ENCODE data around the gene FRG2.
"Not testable (repeated sequence)": the region's sequence is repeated elsewhere in the genome, so short reads cannot be mapped to it uniquely, and the experiment has no call there.

- TF ChIP-seq MAZ (IDR thresholded peaks at IDR 0.05; ENCODE audit: borderline replicate concordance, low read depth, low read length); EP300 (IDR thresholded peaks at IDR 0.05); ESRRA (IDR thresholded peaks at IDR 0.05; ENCODE audit: borderline replicate concordance, low read length); EHF (CRISPR knock-in tag; IDR thresholded peaks at IDR 0.05): not testable (repeated sequence)
- TF ChIP-seq, protein P1, sequence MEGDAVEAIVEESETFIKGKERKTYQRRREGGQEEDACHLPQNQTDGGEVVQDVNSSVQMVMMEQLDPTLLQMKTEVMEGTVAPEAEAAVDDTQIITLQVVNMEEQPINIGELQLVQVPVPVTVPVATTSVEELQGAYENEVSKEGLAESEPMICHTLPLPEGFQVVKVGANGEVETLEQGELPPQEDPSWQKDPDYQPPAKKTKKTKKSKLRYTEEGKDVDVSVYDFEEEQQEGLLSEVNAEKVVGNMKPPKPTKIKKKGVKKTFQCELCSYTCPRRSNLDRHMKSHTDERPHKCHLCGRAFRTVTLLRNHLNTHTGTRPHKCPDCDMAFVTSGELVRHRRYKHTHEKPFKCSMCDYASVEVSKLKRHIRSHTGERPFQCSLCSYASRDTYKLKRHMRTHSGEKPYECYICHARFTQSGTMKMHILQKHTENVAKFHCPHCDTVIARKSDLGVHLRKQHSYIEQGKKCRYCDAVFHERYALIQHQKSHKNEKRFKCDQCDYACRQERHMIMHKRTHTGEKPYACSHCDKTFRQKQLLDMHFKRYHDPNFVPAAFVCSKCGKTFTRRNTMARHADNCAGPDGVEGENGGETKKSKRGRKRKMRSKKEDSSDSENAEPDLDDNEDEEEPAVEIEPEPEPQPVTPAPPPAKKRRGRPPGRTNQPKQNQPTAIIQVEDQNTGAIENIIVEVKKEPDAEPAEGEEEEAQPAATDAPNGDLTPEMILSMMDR (IDR thresholded peaks at IDR 0.05): not testable (repeated sequence)
Measured at GRCh38 chr4:189983916-189984526, 43.0 kb downstream of the FRG2 start.

Measured in A549 (cell line).